H9 (cell line): ENCODE data around the gene ANAPC15. TPM values are rescaled to one million over a fixed set of nuclear protein-coding genes. Genes with fewer than 3 reads are reported as not detected.

Experiments
- DNase-seq: peaks from one replicate; pipeline ENCODE4 v3.0.0-alpha.2; 2017
- H2AFZ ChIP-seq: one replicate; pipeline ENCODE4 v1.6.1; 2013; ENCODE audit warnings: mild to moderate bottlenecking, low read length, control low read depth, moderate library complexity
- H2AK5ac ChIP-seq: 2 replicates; pipeline ENCODE4 v1.6.1; 2013; ENCODE audit warnings: low read length, control low read depth, mixed read lengths; ENCODE audit not compliant: insufficient read length
- H2BK120ac ChIP-seq: one replicate; pipeline ENCODE4 v1.6.1; 2013; ENCODE audit warnings: low read depth, mild to moderate bottlenecking, low read length, control low read depth, inconsistent platforms; ENCODE audit not compliant: poor library complexity, severe bottlenecking
- H2BK12ac ChIP-seq: 2 replicates; pipeline ENCODE4 v1.6.1; 2013; ENCODE audit warnings: low read length, control low read depth, mixed read lengths, low read depth; ENCODE audit not compliant: insufficient read length
- H2BK15ac ChIP-seq: 2 replicates; pipeline ENCODE4 v1.6.1; 2013; ENCODE audit warnings: low read depth, low read length, control low read depth
- H2BK20ac ChIP-seq: one replicate; pipeline ENCODE4 v1.6.1; 2013; ENCODE audit warnings: low read depth, mild to moderate bottlenecking, low read length, control low read depth, inconsistent platforms; ENCODE audit not compliant: poor library complexity, severe bottlenecking
- H2BK5ac ChIP-seq: 2 replicates; pipeline ENCODE4 v1.6.1; 2013; ENCODE audit warnings: low read length, control low read depth, mixed read lengths; ENCODE audit not compliant: insufficient read length
- H3K14ac ChIP-seq: 2 replicates; pipeline ENCODE4 v1.6.1; 2013; ENCODE audit warnings: low read length, control low read depth; ENCODE audit not compliant: insufficient read depth
- H3K18ac ChIP-seq: 2 replicates; pipeline ENCODE4 v1.6.1; 2013; ENCODE audit warnings: low read depth, mild to moderate bottlenecking, mixed read lengths, low read length, control low read depth; ENCODE audit not compliant: insufficient read length
- H3K23ac ChIP-seq: 2 replicates; pipeline ENCODE4 v1.6.1; 2013; ENCODE audit warnings: low read length, control low read depth, mixed read lengths, low read depth; ENCODE audit not compliant: insufficient read length
- H3K23me2 ChIP-seq: 2 replicates; pipeline ENCODE4 v1.6.1; 2013; ENCODE audit warnings: low read depth, mild to moderate bottlenecking, mixed read lengths, low read length, control low read depth; ENCODE audit not compliant: insufficient read length, poor library complexity, severe bottlenecking
- H3K27ac ChIP-seq: 2 replicates; pipeline ENCODE4 v1.5.1; 2013; ENCODE audit warnings: low read length, control low read depth, mixed read lengths, low read depth; ENCODE audit not compliant: insufficient read length
- H3K27me3 ChIP-seq: 2 replicates; pipeline ENCODE4 v1.6.1; 2013; ENCODE audit warnings: low read length, control low read depth, inconsistent platforms; ENCODE audit not compliant: insufficient read depth
- H3K4ac ChIP-seq: 2 replicates; pipeline ENCODE4 v1.6.1; 2013; ENCODE audit warnings: low read depth, mild to moderate bottlenecking, control low read depth, inconsistent platforms, low read length, moderate library complexity
- H3K4me1 ChIP-seq: 2 replicates; pipeline ENCODE4 v1.6.1; 2013; ENCODE audit warnings: low read length, control low read depth, inconsistent platforms; ENCODE audit not compliant: insufficient read depth
- H3K4me2 ChIP-seq: 2 replicates; pipeline ENCODE4 v1.6.1; 2013; ENCODE audit warnings: low read length, control low read depth, mixed read lengths; ENCODE audit not compliant: insufficient read length, insufficient read depth
- H3K56ac ChIP-seq: 2 replicates; pipeline ENCODE4 v1.6.1; 2013; ENCODE audit warnings: low read depth, mild to moderate bottlenecking, mixed read lengths, low read length, control low read depth; ENCODE audit not compliant: insufficient read length
- H3K79me1 ChIP-seq: 2 replicates; pipeline ENCODE4 v1.6.1; 2013; ENCODE audit warnings: low read depth, mild to moderate bottlenecking, moderate library complexity, low read length, control low read depth, inconsistent platforms; ENCODE audit not compliant: insufficient read depth, poor library complexity, severe bottlenecking
- H3K79me2 ChIP-seq: 2 replicates; pipeline ENCODE4 v1.6.1; 2013; ENCODE audit warnings: low read length, control low read depth, inconsistent platforms; ENCODE audit not compliant: insufficient read depth
- H3K9ac ChIP-seq: 2 replicates; pipeline ENCODE4 v1.6.1; 2013; ENCODE audit warnings: low read length, control low read depth, mixed read lengths; ENCODE audit not compliant: insufficient read length; ENCODE audit errors: extremely low read depth
- H3K9me3 ChIP-seq: one replicate; pipeline ENCODE4 v1.6.1; 2013; ENCODE audit warnings: low read depth, low read length, inconsistent platforms; ENCODE audit not compliant: control insufficient read depth
- H3T11ph ChIP-seq: one replicate; pipeline ENCODE4 v1.6.1; 2013; ENCODE audit warnings: mild to moderate bottlenecking, low read length, control low read depth, inconsistent platforms
- H4K20me1 ChIP-seq: one replicate; pipeline ENCODE4 v1.6.1; 2013; ENCODE audit not compliant: control insufficient read depth, insufficient read length, insufficient read depth
- H4K5ac ChIP-seq: 2 replicates; pipeline ENCODE4 v1.6.1; 2013; ENCODE audit warnings: low read depth, mild to moderate bottlenecking, mixed read lengths, low read length, control low read depth; ENCODE audit not compliant: insufficient read length
- H4K8ac ChIP-seq: replicated peaks from 2 replicates; pipeline ENCODE4 v1.6.1; 2013; ENCODE audit warnings: low read length, control low read depth, mixed read lengths, low read depth; ENCODE audit not compliant: insufficient read length
- H4K91ac ChIP-seq: 2 replicates; pipeline ENCODE4 v1.6.1; 2013; ENCODE audit warnings: low read depth, mild to moderate bottlenecking, moderate library complexity, mixed read lengths, low read length, control low read depth; ENCODE audit not compliant: insufficient read length
- H3K27ac Mint-ChIP-seq, 3 experiments: 2 replicates in 2 of 3; 3 replicates in 1 of 3; pipeline ENCODE4 v1.8.0; 2020 to 2021; ENCODE audit warnings: mixed read lengths in 3 of 3, mild to moderate bottlenecking in 1 of 3, moderate library complexity in 1 of 3
- H3K27me3 Mint-ChIP-seq: 2 replicates; pipeline ENCODE4 v1.8.0; 2021; ENCODE audit warnings: low read depth, mild to moderate bottlenecking, moderate library complexity, mixed read lengths
- H3K36me3 Mint-ChIP-seq, 3 experiments: 2 replicates in 2 of 3; 3 replicates in 1 of 3; pipeline ENCODE4 v1.8.0; 2020 to 2021; ENCODE audit warnings: low read depth in 3 of 3, mixed read lengths in 3 of 3; ENCODE audit not compliant: insufficient read depth in 1 of 3
- H3K4me1 Mint-ChIP-seq, 2 experiments: 2 replicates each; pipeline ENCODE4 v1.8.0; 2020; ENCODE audit warnings: mixed read lengths in 2 of 2
- H3K4me3 Mint-ChIP-seq, 2 experiments: 2 replicates in 1 of 2; 3 replicates in 1 of 2; pipeline ENCODE4 v1.8.0; 2020 to 2021; ENCODE audit warnings: mild to moderate bottlenecking in 2 of 2, mixed read lengths in 2 of 2, moderate library complexity in 1 of 2
- H3K9me3 Mint-ChIP-seq, 2 experiments: 2 replicates in 1 of 2; 3 replicates in 1 of 2; pipeline ENCODE4 v1.8.0; 2020; ENCODE audit warnings: mild to moderate bottlenecking in 2 of 2, mixed read lengths in 2 of 2, moderate library complexity in 1 of 2
- WGBS: extraction: QIAGEN DNeasy Blood & Tissue Kit; methylation state at CpG from one replicate; pipeline ENCODE4 v1.1.7; 2013; ENCODE audit warnings: missing lambda C conversion rate, low lambda C conversion rate, mixed read lengths; ENCODE audit not compliant: insufficient read length; ENCODE audit errors: extremely low coverage; 5-methylcytosine and 5-hydroxymethylcytosine counted together
- total RNA-seq: library from RNA; stranded (reverse); gene quantifications from 2 replicates; pipeline ENCODE4 v1.2.1, GENCODE V29; 2021
- TF ChIP-seq, protein P1 (sequence below): fragments of 200-600 bp; sonication (generic); conservative IDR thresholded peaks from 3 replicates; pipeline ENCODE4 v1.8.0; 2021; ENCODE audit warnings: antibody characterized with exemption, mild to moderate bottlenecking

Gene ANAPC15
- total RNA-seq, 1 experiment from 2014 or later, result 72.6 TPM

DNA sequence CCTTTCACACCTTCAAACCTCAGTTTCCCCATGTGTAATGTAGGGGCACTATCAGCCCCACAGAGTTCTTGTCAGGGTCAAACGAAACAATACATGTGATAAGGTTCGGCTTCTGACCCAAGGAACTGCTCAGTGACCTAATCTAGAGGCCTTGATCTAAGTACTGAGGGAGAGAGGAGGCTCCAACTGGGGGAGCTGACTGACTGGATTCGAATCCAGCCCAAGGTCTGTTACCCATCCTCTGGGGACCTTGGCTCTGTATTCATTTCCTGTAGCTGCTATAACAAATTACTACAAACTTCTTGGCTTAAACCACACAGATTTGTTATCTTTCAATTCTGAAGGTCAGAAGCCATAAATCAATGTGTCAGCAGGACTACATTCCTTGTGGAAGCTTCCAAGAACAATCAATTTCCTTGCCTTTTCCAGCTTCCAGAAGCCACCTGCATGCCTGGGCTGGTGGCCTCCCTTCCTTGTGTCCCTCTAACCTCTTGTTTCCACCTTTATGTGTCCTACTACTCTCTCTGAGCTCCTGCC is 10.7 kb upstream of the ANAPC15 start:
- H3K27ac Mint-ChIP-seq, result no peak overlapping the region
- TF ChIP-seq, protein P1, sequence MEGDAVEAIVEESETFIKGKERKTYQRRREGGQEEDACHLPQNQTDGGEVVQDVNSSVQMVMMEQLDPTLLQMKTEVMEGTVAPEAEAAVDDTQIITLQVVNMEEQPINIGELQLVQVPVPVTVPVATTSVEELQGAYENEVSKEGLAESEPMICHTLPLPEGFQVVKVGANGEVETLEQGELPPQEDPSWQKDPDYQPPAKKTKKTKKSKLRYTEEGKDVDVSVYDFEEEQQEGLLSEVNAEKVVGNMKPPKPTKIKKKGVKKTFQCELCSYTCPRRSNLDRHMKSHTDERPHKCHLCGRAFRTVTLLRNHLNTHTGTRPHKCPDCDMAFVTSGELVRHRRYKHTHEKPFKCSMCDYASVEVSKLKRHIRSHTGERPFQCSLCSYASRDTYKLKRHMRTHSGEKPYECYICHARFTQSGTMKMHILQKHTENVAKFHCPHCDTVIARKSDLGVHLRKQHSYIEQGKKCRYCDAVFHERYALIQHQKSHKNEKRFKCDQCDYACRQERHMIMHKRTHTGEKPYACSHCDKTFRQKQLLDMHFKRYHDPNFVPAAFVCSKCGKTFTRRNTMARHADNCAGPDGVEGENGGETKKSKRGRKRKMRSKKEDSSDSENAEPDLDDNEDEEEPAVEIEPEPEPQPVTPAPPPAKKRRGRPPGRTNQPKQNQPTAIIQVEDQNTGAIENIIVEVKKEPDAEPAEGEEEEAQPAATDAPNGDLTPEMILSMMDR, result no peak
- no peak overlapping the region for H2BK120ac ChIP-seq

More for the DNA sequence above, 10.7 kb upstream of the ANAPC15 start:
- Histone ChIP-seq H2BK15ac (no peak overlapping the region), H2BK20ac (no peak overlapping the region), H4K5ac (no peak overlapping the region), H3K4me2 (no peak overlapping the region), H3K4ac (no peak overlapping the region), H3K27ac (no peak overlapping the region), H3K9me3 (peaks cover 1% of the 10 kb centered on the region), H2BK12ac (no peak overlapping the region), H2AFZ (no peak overlapping the region), H3K27me3 (no peaks in the 10 kb centered on the region), H2AK5ac (no peak overlapping the region), H4K91ac (no peak overlapping the region), H2BK5ac (no peak overlapping the region), H3K56ac (no peak overlapping the region), H3K9ac (no peak overlapping the region), H4K20me1 (no peaks in the 10 kb centered on the region), H4K8ac (no peak overlapping the region), H3K18ac (no peak overlapping the region), H3T11ph (no peak overlapping the region), H3K79me2 (no peaks in the 10 kb centered on the region), H3K79me1 (no peaks in the 10 kb centered on the region), H3K14ac (no peak overlapping the region), H3K4me1 (no peaks in the 10 kb centered on the region), H3K23me2 (no peaks in the 10 kb centered on the region), H3K23ac (no peak overlapping the region)
- Mint-ChIP-seq H3K4me3 (no peak overlapping the region), H3K9me3 (peaks cover 11 to 35% of the 10 kb centered on the region in 2 experiments; a peak in 4 of 5 replicates), H3K36me3 (peaks cover 0 to 6% (median 0%) of the 10 kb centered on the region in 3 experiments; a peak in 2 of 7 replicates), H3K27me3 (peaks cover 40% of the 10 kb centered on the region), H3K4me1 (no peaks in the 10 kb centered on the region)
- WGBS, result no CpG with 5 or more reads among the region's 3 CpGs
- no peak for DNase-seq
